ENCODE measurements around the gene WDR62.
"Not testable (repeated sequence)": the region's sequence is repeated elsewhere in the genome, so short reads cannot be mapped to it uniquely, and the experiment has no call there.

Gene WDR62

DNA sequence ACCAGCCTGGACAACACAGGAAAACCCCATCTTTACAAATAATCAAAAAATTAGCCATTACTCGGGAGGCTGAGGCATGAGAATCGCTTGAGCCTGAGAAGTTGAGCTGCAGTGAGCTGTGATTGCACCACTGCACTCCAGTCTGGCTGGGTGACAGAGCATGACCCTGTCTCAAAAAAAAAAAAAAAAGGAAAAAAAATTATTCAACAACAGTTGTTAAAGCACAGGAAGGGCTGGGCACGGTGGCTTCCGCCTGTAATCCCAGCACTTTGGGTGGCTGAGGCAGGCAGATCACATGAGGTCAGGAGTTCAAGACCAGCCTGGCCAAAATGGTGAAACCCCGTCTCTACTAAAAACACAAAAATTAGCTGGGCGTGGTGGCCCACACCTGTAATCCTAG, 76.5 kb downstream of the WDR62 start:
- H3K27me3 ChIP-seq (ENCODE audit: insufficient read depth, low read length); H3K9ac ChIP-seq (ENCODE audit: low read depth, low read length); H3K4me3 ChIP-seq (ENCODE audit: low read length); H3K4me1 ChIP-seq (ENCODE audit: insufficient read depth, low read length); H3K27ac ChIP-seq (ENCODE audit: low read depth, low read length); H3K36me3 ChIP-seq (ENCODE audit: insufficient read depth, low read length); H3K9me3 ChIP-seq (ENCODE audit: insufficient read depth, low read depth, low read length): not testable (repeated sequence)
- WGBS = 93% methylated on average over 6 of the region's 6 CpGs

DNA sequence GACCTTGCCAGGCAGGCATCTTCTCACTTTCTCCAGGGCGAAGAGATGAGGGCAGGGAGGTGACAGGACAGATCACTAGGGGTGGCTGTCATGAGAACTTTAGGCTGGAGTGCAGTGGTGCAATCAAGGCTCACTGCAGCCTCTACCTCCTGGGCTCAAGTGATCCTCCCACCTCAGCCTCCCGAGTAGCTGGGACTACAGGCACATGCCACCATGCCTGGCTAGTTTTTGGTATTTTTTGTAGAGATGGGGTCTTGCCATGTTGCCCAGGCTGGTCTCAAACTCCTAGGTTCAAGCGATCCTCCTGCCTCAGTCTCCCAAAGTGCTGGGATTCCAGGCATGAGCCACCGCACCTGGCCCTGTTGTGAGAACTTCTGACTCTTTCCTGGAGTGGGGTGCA, 80.2 kb downstream of the WDR62 start:
- H3K4me1 ChIP-seq (ENCODE audit: insufficient read depth, low read length); H3K27me3 ChIP-seq (ENCODE audit: insufficient read depth, low read length); H3K36me3 ChIP-seq (ENCODE audit: insufficient read depth, low read length); H3K27ac ChIP-seq (ENCODE audit: low read depth, low read length); H3K4me3 ChIP-seq (ENCODE audit: low read length); H3K9ac ChIP-seq (ENCODE audit: low read depth, low read length); H3K9me3 ChIP-seq (ENCODE audit: insufficient read depth, low read depth, low read length): not testable (repeated sequence)
- WGBS = 91% methylated on average over 4 of the region's 4 CpGs

DNA sequence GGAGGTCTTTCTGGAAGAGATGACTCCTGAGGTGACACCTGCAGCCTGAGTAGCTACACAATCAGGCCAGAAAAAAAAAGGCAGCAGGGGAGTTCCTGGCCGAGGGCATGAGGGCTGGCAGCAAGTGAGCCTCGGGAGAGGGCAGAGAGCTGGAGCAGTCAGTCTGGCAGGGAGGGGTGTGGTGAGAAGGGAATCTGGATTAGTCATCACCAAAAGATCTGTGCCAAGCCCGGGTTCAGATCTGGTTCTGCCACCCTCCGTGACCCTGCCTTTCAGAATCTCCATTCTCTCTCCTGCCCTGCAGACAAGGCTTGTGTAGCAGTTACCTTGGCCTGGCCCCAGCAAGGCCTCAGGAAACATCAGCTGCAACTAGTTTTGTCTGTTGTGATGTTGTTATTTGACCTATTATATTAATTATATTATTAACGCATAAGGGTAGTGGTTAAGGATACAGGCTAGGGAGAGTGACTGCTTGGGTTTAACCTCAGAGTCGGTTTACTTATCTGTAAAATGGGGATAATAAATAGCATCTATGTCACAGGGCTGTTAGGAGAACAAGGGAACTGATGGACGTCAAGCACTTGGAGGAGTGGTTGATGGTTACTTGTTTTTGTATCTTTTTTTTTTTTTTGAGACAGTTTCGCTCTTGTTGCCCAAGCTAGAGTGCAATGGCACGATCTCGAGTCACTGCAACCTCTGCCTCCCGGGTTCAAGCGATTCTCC, 82.4 kb downstream of the WDR62 start:
- H3K4me3 ChIP-seq (ENCODE audit: low read length) = no peak overlapping the region
- H3K4me1 ChIP-seq (ENCODE audit: insufficient read depth, low read length) = no peaks in the 10 kb centered on the region; the same call in 1 of the 2 replicates
- H3K27me3 ChIP-seq (ENCODE audit: insufficient read depth, low read length) = no peaks in the 10 kb centered on the region
- no peak overlapping the region for H3K9ac ChIP-seq (ENCODE audit: low read depth, low read length)
- H3K9me3 ChIP-seq (ENCODE audit: insufficient read depth, low read depth, low read length) = no peaks in the 10 kb centered on the region
- H3K27ac ChIP-seq (ENCODE audit: low read depth, low read length) = no peak overlapping the region
- WGBS = 81% methylated on average over 12 of the region's 12 CpGs
- peaks cover 2% of the 10 kb centered on the region; the same call in 1 of the 2 replicates for H3K36me3 ChIP-seq (ENCODE audit: insufficient read depth, low read length)

DNA sequence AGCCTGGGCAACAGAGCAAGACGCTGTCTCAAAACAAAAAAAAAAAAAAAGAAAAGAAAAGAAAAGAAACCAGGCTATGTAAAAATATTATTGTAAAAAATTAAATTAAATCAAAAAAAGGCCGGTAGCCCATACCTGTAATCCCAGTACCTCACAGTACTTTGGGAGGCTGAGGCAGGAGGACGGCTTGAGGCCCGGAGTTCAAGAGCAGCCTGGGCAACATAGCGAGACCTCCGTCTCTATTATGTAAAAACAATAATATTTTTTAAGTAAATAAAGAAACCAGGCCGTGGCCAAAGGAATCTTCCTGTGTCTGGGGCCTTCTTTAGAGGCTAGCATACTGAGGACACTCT, 84.4 kb downstream of the WDR62 start:
- H3K27ac ChIP-seq (ENCODE audit: low read depth, low read length) = peak overlapping the region; percentile 91
- H3K4me1 ChIP-seq (ENCODE audit: insufficient read depth, low read length) = no peaks in the 10 kb centered on the region; the same call in 1 of the 2 replicates
- no peaks in the 10 kb centered on the region for H3K9me3 ChIP-seq (ENCODE audit: insufficient read depth, low read depth, low read length)
- H3K27me3 ChIP-seq (ENCODE audit: insufficient read depth, low read length) = no peaks in the 10 kb centered on the region
- peaks cover 15% of the 10 kb centered on the region for H3K36me3 ChIP-seq (ENCODE audit: insufficient read depth, low read length)
- peak overlapping the region; percentile 84 for H3K9ac ChIP-seq (ENCODE audit: low read depth, low read length)
- H3K4me3 ChIP-seq (ENCODE audit: low read length) = peak overlapping the region; percentile 100
- 66% methylated on average over 4 of the region's 7 CpGs for WGBS

DNA sequence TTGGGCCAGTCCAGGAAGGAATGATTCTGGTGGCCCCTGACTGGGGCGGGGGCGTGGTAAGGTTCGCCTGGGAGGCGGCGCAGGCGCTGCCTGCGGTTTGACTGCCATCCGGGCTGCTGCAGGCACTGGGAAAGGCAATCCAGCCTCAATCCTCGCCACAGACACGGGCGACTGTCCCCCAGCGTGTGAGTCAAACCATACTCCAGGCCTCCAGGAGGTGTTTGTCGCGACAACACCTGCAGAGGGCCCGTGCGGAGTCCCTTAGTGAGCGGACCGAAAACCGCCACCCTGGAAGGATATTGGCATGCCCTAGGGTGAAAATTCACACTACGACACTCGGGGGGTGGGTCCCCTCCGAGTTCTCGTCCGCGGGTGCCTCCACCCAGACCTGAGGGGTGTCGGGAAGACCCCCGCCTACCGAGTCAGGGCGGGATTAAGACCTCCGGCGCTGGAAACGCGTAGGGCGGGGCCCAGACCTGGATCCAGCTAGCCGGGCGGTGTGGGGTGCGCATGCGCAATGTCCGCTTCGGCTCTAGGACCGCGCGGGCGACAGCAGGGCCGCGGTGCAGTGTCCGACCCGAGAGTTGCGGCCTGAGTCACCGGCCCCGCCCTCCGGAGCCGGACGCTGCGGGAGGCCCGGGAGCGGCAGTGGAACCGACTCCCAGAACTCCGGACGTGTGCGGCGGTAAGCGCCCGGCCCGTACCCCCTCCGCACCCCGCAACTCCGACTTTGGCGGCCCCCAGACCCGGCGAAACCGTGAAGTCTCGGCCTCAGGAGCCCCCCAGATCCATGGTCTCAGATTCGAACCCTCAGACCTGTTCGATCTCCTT, 85.0 kb downstream of the WDR62 start, which contains the start of gene CAPNS1:
Gene CAPNS1 (plus strand): TSS at position 594 of the 831 bp plus-strand sequence. CDS start 946 bp downstream, outside the sequence.
- under 1% methylated on average over 75 of the region's 75 CpGs for WGBS
- Histone ChIP-seq H3K4me1 (ENCODE audit: insufficient read depth, low read length) (no peaks in the 10 kb centered on the region; the same call in 1 of the 2 replicates), H3K4me3 (ENCODE audit: low read length) (peak within 1 kb of the TSS; percentile 100)

DNA sequence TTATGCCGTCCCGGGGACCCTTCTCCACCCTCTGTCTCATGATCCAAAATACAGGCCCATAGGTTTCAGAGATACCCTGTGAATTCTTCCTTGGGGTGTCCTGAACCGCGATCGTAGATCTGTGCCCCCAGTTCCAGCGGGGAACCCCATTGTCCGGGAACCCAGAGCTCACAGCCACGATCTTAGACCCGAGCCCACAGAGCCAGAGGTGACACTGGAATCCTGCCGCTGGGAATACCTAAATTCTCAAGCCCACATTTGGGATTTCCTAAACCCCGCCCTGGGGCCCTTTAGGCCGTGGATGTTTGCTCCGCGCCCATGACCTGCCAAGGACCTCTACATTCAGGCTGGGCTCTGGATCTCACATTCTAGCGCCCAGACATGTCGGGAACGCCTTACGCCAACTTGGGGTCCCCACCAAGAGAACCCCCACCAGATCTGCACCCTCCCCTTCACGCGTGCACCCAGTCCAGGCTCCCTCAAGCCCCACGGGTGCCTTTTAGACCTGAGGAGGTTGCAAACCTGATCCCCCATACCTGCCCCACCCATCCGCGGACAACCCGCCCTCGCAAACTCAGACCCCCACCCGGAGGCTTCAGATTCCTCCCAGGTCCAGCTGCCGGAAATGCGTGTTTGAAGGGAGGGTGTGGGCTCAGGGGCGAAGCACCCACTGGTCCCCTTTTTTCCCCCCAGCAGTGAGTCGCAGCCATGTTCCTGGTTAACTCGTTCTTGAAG, 85.8 kb downstream of the WDR62 start:
- no peaks in the 10 kb centered on the region for H3K9me3 ChIP-seq (ENCODE audit: insufficient read depth, low read depth, low read length)
- H3K27me3 ChIP-seq (ENCODE audit: insufficient read depth, low read length) = no peaks in the 10 kb centered on the region
- H3K36me3 ChIP-seq (ENCODE audit: insufficient read depth, low read length) = peaks cover 28% of the 10 kb centered on the region
- H3K4me1 ChIP-seq (ENCODE audit: insufficient read depth, low read length) = no peaks in the 10 kb centered on the region; the same call in 1 of the 2 replicates
- peak overlapping the region; percentile 91 for H3K9ac ChIP-seq (ENCODE audit: low read depth, low read length)
- peak overlapping the region; percentile 92 for H3K27ac ChIP-seq (ENCODE audit: low read depth, low read length)
- WGBS = under 1% methylated on average over 29 of the region's 31 CpGs
- H3K4me3 ChIP-seq (ENCODE audit: low read length) = peak overlapping the region; percentile 100

More for the DNA sequence above, 85.0 kb downstream of the WDR62 start, which contains the start of gene CAPNS1:
- Histone ChIP-seq H3K36me3 (ENCODE audit: insufficient read depth, low read length) (peaks cover 21% of the 10 kb centered on the region), H3K27me3 (ENCODE audit: insufficient read depth, low read length) (no peaks in the 10 kb centered on the region), H3K9me3 (ENCODE audit: insufficient read depth, low read depth, low read length) (no peaks in the 10 kb centered on the region), H3K9ac (ENCODE audit: low read depth, low read length) (peak within 1 kb of the TSS; percentile 91), H3K27ac (ENCODE audit: low read depth, low read length) (peak within 1 kb of the TSS; percentile 92)

DNA sequence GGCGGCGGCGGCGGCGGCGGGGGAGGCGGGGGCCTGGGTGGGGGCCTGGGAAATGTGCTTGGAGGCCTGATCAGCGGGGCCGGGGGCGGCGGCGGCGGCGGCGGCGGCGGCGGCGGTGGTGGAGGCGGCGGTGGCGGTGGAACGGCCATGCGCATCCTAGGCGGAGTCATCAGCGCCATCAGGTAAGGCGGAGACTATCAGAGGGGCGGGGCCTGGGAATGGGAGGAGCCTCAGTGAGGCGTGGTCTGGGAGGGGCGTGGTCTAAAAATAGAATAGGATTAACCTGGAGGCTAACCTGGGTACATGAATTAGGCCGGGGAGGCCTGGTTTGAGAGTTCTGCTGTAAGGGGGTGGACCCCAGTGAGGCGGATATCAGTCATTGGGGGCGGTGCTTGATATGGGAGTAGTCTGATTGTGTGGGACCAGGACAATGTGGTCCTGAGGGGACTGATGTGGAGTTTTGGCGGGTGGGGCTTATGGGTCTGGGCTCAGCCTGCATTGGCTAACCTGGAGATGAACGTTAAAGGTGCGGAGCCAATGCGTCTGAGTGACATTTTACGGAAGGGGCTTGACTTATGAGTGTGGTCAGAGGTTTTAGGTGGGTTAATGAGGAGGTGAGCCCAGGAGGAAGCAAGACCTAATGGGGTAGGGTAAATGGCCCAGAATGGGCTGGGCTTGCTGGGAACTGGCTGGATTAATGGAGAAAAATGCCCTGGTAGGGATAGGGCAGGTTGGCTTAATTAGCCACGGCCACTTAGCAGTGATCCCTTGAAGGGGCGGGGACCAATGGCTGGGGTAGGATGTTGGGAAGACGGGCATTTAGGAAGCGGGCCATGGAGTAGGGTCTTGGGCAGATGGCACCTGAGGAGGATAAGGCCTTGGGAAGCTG, 86.6 kb downstream of the WDR62 start:
- Histone ChIP-seq H3K36me3 (ENCODE audit: insufficient read depth, low read length) (peaks cover 36% of the 10 kb centered on the region), H3K27me3 (ENCODE audit: insufficient read depth, low read length) (no peaks in the 10 kb centered on the region), H3K27ac (ENCODE audit: low read depth, low read length) (peak overlapping the region; percentile 92; the same call in 1 of the 2 replicates), H3K4me1 (ENCODE audit: insufficient read depth, low read length) (no peaks in the 10 kb centered on the region; the same call in 1 of the 2 replicates), H3K9me3 (ENCODE audit: insufficient read depth, low read depth, low read length) (no peaks in the 10 kb centered on the region), H3K4me3 (ENCODE audit: low read length) (peak overlapping the region; percentile 100), H3K9ac (ENCODE audit: low read depth, low read length) (no peak overlapping the region)
- WGBS = 17% methylated on average over 34 of the region's 42 CpGs

DNA sequence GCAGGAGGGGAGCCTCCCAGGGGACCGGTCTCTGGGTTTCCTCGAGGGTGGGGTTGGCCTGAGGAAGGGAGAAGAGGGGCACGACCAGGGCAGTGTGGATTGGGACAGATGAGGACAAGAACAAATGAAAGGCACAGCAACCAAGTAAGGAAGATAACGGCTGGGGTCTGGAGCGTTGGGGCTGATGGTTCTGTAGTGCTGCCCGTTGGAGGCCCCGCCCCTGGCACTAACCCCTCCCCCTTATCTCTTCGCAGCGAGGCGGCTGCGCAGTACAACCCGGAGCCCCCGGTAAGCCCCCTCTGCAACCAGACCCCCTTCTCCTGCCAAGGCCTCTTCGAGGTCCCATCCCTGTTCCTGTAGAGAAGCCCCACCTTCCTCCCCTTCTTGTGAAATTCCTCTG, 87.3 kb downstream of the WDR62 start:
- H3K9ac ChIP-seq (ENCODE audit: low read depth, low read length) = no peak overlapping the region
- H3K27me3 ChIP-seq (ENCODE audit: insufficient read depth, low read length) = no peaks in the 10 kb centered on the region
- peaks cover 44% of the 10 kb centered on the region for H3K36me3 ChIP-seq (ENCODE audit: insufficient read depth, low read length)
- 96% methylated on average over 14 of the region's 14 CpGs for whole genome bisulfite sequencing
- H3K4me3 ChIP-seq (ENCODE audit: low read length) = peak overlapping the region; percentile 51
- no peaks in the 10 kb centered on the region; the same call in 1 of the 2 replicates for H3K4me1 ChIP-seq (ENCODE audit: insufficient read depth, low read length)
- H3K9me3 ChIP-seq (ENCODE audit: insufficient read depth, low read depth, low read length) = no peaks in the 10 kb centered on the region
- no peak overlapping the region for H3K27ac ChIP-seq (ENCODE audit: low read depth, low read length)

DNA sequence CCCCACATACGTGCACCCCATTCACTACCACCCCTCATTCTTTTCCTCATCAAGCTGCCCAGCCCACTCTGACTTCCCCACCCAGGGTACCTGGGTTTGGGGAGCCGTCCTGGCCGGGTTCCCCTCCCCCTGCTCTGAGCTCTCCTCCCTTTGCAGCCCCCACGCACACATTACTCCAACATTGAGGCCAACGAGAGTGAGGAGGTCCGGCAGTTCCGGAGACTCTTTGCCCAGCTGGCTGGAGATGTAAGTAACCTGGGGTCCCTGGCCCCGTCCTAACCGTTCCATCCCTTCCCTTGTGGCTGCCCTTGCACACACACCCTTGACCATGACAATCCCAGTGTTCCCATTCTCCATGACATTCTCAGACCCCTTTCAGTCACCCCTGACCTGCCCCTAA, 87.8 kb downstream of the WDR62 start:
- Histone ChIP-seq H3K4me1 (ENCODE audit: insufficient read depth, low read length) (no peaks in the 10 kb centered on the region; the same call in 1 of the 2 replicates), H3K36me3 (ENCODE audit: insufficient read depth, low read length) (peaks cover 47% of the 10 kb centered on the region), H3K9me3 (ENCODE audit: insufficient read depth, low read depth, low read length) (no peaks in the 10 kb centered on the region), H3K4me3 (ENCODE audit: low read length) (no peak overlapping the region), H3K9ac (ENCODE audit: low read depth, low read length) (no peak overlapping the region), H3K27ac (ENCODE audit: low read depth, low read length) (no peak overlapping the region), H3K27me3 (ENCODE audit: insufficient read depth, low read length) (no peaks in the 10 kb centered on the region)
- 97% methylated on average over 9 of the region's 9 CpGs for WGBS

DNA sequence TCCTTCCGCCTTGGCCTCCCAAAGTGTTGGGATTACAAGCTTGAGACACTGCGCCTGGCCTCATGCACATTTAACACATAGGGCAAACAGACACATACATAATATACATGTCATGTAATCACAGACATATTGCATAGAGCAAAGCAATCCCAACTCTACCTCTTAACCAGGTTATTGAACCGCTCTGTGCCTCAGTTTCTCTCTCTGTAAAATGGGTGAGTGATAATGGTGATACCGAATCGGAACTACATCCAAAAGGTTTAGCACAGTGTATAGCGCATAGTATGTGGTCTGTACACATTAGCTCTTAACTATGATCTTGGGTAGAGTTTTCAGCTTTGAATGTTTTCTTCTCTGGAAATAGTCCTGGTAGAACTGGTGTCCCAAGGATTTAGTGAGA, 89.9 kb downstream of the WDR62 start:
- Histone ChIP-seq H3K27ac (ENCODE audit: low read depth, low read length) (no peak overlapping the region), H3K27me3 (ENCODE audit: insufficient read depth, low read length) (no peaks in the 10 kb centered on the region), H3K4me3 (ENCODE audit: low read length) (no peak overlapping the region), H3K9ac (ENCODE audit: low read depth, low read length) (no peak overlapping the region), H3K9me3 (ENCODE audit: insufficient read depth, low read depth, low read length) (no peaks in the 10 kb centered on the region), H3K36me3 (ENCODE audit: insufficient read depth, low read length) (peaks cover 66% of the 10 kb centered on the region), H3K4me1 (ENCODE audit: insufficient read depth, low read length) (no peaks in the 10 kb centered on the region; the same call in 1 of the 2 replicates)
- WGBS = 98% methylated on average over 6 of the region's 6 CpGs
